Astrocyte (in vitro differentiated cells and primary cell): Measurements from ENCODE around the gene IFI44. TPM values are rescaled to one million over a fixed set of nuclear protein-coding genes. Genes with fewer than 3 reads are reported as not detected.

ENCODE experiments used
- DNase-seq: peaks from one replicate; pipeline ENCODE4 v3.0.0-alpha.2; 2010; ENCODE audit warnings: low read depth
- FAIRE-seq: peaks from 2 replicates; lab custom pipeline; 2011; peaks lifted over from hg19 to GRCh38; lab: Jason Lieb, UNC
- H2AFZ ChIP-seq: 2 replicates; pipeline ENCODE4 v1.6.0; 2012; ENCODE audit warnings: low read depth, low read length, inconsistent platforms
- H3K27ac ChIP-seq: 2 replicates; pipeline ENCODE4 v1.5.1; 2011; ENCODE audit warnings: low read depth, low read length, inconsistent platforms
- H3K27me3 ChIP-seq: 2 replicates; pipeline ENCODE4 v1.6.0; 2011; ENCODE audit warnings: low read length, inconsistent platforms; ENCODE audit not compliant: insufficient read depth
- H3K36me3 ChIP-seq: 2 replicates; pipeline ENCODE4 v1.5.1; 2011; ENCODE audit warnings: low read length, inconsistent platforms; ENCODE audit not compliant: insufficient read depth
- H3K4me1 ChIP-seq: 2 replicates; pipeline ENCODE4 v1.5.1; 2011; ENCODE audit warnings: low read length, inconsistent platforms; ENCODE audit not compliant: insufficient read depth
- H3K4me2 ChIP-seq: 2 replicates; pipeline ENCODE4 v1.6.0; 2012; ENCODE audit warnings: low read length, inconsistent platforms
- H3K4me3 ChIP-seq: 2 replicates; pipeline ENCODE4 v1.5.1; 2011; ENCODE audit warnings: low read depth, mild to moderate bottlenecking, low read length, inconsistent platforms; ENCODE audit not compliant: insufficient read depth
- H3K79me2 ChIP-seq: 2 replicates; pipeline ENCODE4 v1.6.0; 2012; ENCODE audit warnings: mild to moderate bottlenecking, low read length, inconsistent platforms; ENCODE audit not compliant: insufficient read depth
- H3K9ac ChIP-seq: 2 replicates; pipeline ENCODE4 v1.6.0; 2012; ENCODE audit warnings: mild to moderate bottlenecking, low read length, inconsistent platforms
- H3K9me3 ChIP-seq: 2 replicates; pipeline ENCODE4 v1.5.1; 2012; ENCODE audit warnings: low read depth, mild to moderate bottlenecking, low read length, inconsistent platforms; ENCODE audit not compliant: insufficient read depth
- H4K20me1 ChIP-seq: 2 replicates; pipeline ENCODE4 v1.6.0; 2012; ENCODE audit warnings: low read length, inconsistent platforms; ENCODE audit not compliant: insufficient read depth
- H3K27ac Mint-ChIP-seq: one replicate; pipeline ENCODE4 v1.8.0; 2021; ENCODE audit warnings: mild to moderate bottlenecking, mixed read lengths; ENCODE audit not compliant: unreplicated experiment
- H3K27me3 Mint-ChIP-seq: one replicate; pipeline ENCODE4 v1.8.0; 2021; ENCODE audit warnings: low read depth, mixed read lengths; ENCODE audit not compliant: unreplicated experiment
- H3K36me3 Mint-ChIP-seq: one replicate; pipeline ENCODE4 v1.8.0; 2021; ENCODE audit warnings: low read depth, mixed read lengths; ENCODE audit not compliant: unreplicated experiment
- H3K4me1 Mint-ChIP-seq: one replicate; pipeline ENCODE4 v1.8.0; 2021; ENCODE audit warnings: low read depth, mixed read lengths; ENCODE audit not compliant: unreplicated experiment
- H3K4me3 Mint-ChIP-seq: one replicate; pipeline ENCODE4 v1.8.0; 2021; ENCODE audit warnings: mild to moderate bottlenecking, moderate library complexity, mixed read lengths; ENCODE audit not compliant: unreplicated experiment
- H3K9me3 Mint-ChIP-seq: one replicate; pipeline ENCODE4 v1.8.0; 2021; ENCODE audit warnings: mild to moderate bottlenecking, mixed read lengths; ENCODE audit not compliant: unreplicated experiment
- CTCF ChIP-seq: IDR thresholded peaks from 2 replicates; pipeline ENCODE4 v1.5.1; 2011; ENCODE audit warnings: low read depth, mild to moderate bottlenecking, inconsistent platforms, low read length, moderate library complexity; ENCODE audit not compliant: insufficient read depth
- EZH2 ChIP-seq: IDR thresholded peaks from 2 replicates; pipeline ENCODE4 v1.6.1; 2012; ENCODE audit warnings: mild to moderate bottlenecking, low read length, inconsistent platforms; ENCODE audit not compliant: insufficient read depth
- total RNA-seq: library from RNA; stranded (reverse); gene quantifications from 2 replicates; pipeline ENCODE4 v1.2.1, GENCODE V29; 2021

The IFI44 gene
- total RNA-seq, 1 donor from 2014 or later = 144 TPM

GRCh38 chr1:78630600-78630999 is 19.0 kb upstream of the IFI44 start:
- Histone ChIP-seq H3K9me3 (no peaks in the 10 kb centered on the region), H4K20me1 (no peaks in the 10 kb centered on the region), H3K4me1 (no peaks in the 10 kb centered on the region), H3K27me3 (no peaks in the 10 kb centered on the region), H3K27ac (no peak overlapping the region), H3K9ac (no peak overlapping the region), H3K4me2 (no peak overlapping the region), H3K79me2 (no peaks in the 10 kb centered on the region), H3K36me3 (no peaks in the 10 kb centered on the region), H2AFZ (no peak overlapping the region), H3K4me3 (no peak overlapping the region)
- FAIRE-seq (no peak), DNase-seq (no peak)
- H3K4me1 Mint-ChIP-seq = peaks cover 11% of the 10 kb centered on the region
- H3K27ac Mint-ChIP-seq = no peak overlapping the region
- no peaks in the 10 kb centered on the region for H3K27me3 Mint-ChIP-seq
- no peaks in the 10 kb centered on the region for H3K9me3 Mint-ChIP-seq
- H3K4me3 Mint-ChIP-seq = no peak overlapping the region
- H3K36me3 Mint-ChIP-seq = peaks cover 14% of the 10 kb centered on the region
- TF ChIP-seq CTCF (no peak), EZH2 (no peak)

GRCh38 chr1:78633209-78633608 is 16.4 kb upstream of the IFI44 start:
- H3K4me2 ChIP-seq = no peak overlapping the region
- H3K36me3 Mint-ChIP-seq = peaks cover 18% of the 10 kb centered on the region
- H3K9me3 ChIP-seq = no peaks in the 10 kb centered on the region
- FAIRE-seq = no peak
- no peak overlapping the region for H3K27ac ChIP-seq
- no peaks in the 10 kb centered on the region for H3K36me3 ChIP-seq
- H3K4me3 ChIP-seq = no peak overlapping the region
- no peaks in the 10 kb centered on the region for H3K27me3 ChIP-seq
- H3K27me3 Mint-ChIP-seq = no peaks in the 10 kb centered on the region
- no peak overlapping the region for H3K27ac Mint-ChIP-seq
- H2AFZ ChIP-seq = no peak overlapping the region
- no peak overlapping the region for H3K4me3 Mint-ChIP-seq
- H3K9ac ChIP-seq = no peak overlapping the region
- H4K20me1 ChIP-seq = no peaks in the 10 kb centered on the region
- peaks cover 5% of the 10 kb centered on the region for H3K4me1 Mint-ChIP-seq
- TF ChIP-seq EZH2 (no peak), CTCF (no peak)
- no peaks in the 10 kb centered on the region for H3K79me2 ChIP-seq
- H3K9me3 Mint-ChIP-seq = no peaks in the 10 kb centered on the region
- DNase-seq = no peak
- H3K4me1 ChIP-seq = no peaks in the 10 kb centered on the region

- Histone ChIP-seq H3K27ac (no peak overlapping the region), H4K20me1 (no peaks in the 10 kb centered on the region), H3K79me2 (no peaks in the 10 kb centered on the region), H3K9ac (no peak overlapping the region), H3K4me1 (no peaks in the 10 kb centered on the region), H3K9me3 (no peaks in the 10 kb centered on the region), H3K27me3 (no peaks in the 10 kb centered on the region), H3K4me3 (no peak overlapping the region), H2AFZ (no peak overlapping the region), H3K36me3 (no peaks in the 10 kb centered on the region), H3K4me2 (no peak overlapping the region)
- TF ChIP-seq CTCF (no peak), EZH2 (no peak)
- DNase-seq = no peak
- Mint-ChIP-seq H3K36me3 (peaks cover 24% of the 10 kb centered on the region), H3K27ac (no peak overlapping the region), H3K27me3 (no peaks in the 10 kb centered on the region), H3K9me3 (no peaks in the 10 kb centered on the region), H3K4me1 (no peaks in the 10 kb centered on the region), H3K4me3 (no peak overlapping the region)
- FAIRE-seq = no peak
These were observed 9.2 kb upstream of the IFI44 start for GRCh38 chr1:78640462-78640861.
